Measurements from ENCODE around the gene PRR20B. TPM values are rescaled to one million over a fixed set of nuclear protein-coding genes. Genes with fewer than 3 reads are reported as not detected.
"Not testable (repeated sequence)": the region's sequence is repeated elsewhere in the genome, so short reads cannot be mapped to it uniquely, and the experiment has no call there.

Gene PRR20B
- total RNA-seq (2014; rRNA removed; shearing (Covaris generic)) (not detected in 2 replicates), polyA plus RNA-seq (2016; fragmentation: Nextera tagmentation; extraction: Ambion mirVana) (not detected in 2 replicates)

DNA sequence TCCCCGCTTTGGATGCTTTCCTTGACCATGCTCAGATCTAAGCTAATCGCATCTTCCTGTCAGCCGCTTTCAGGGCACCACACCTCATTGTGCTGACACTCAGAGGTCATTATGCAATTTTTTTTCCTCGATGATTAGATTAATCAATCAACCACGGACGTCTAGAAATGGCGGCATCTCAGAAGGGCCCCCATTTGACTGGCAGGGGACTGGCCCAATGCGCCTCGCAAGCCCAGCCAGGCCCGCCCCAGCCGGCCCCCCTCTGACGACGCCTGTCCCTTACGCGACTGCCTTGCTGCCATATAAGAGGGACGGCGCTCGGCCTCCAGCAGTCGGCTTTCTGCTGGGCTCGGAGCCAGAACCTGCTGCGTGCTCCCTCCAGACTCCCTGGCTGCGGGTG lies at the start of gene PRR20B:
Gene PRR20B (plus strand): TSS at position 301 of the 400 bp plus-strand sequence. CDS start 387 bp downstream, outside the sequence.
- no CpG with 5 or more reads among the region's 22 CpGs for WGBS, 2 experiments (ENCODE audit: low coverage in 1 of 2, low lambda C conversion rate in 2 of 2, missing lambda C conversion rate in 2 of 2)
- not testable (repeated sequence) for H3K4me2 ChIP-seq (ENCODE audit: unreplicated experiment); H3K9ac ChIP-seq

DNA sequence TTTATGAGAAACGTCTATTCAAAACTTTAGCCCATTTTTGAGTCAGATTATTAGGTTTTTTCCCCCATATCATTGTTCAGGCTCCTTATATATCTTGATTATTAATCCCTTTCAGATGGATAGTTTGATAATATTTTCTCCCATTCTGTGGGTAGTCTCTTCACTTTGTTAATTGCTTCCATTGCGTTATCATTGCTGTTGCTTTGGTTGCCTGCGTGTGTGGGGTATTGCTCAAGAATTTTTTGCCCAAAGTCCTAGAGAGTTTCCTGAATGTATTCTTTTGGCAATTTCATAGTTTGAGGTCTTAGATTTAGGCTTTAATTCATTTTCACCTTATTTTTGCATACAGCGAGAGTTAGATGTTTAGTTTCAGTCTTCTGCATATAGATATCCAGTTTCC lies 32.3 kb upstream of the PRR20B start:
- Histone ChIP-seq H3K27me3 (replicated peaks; ENCODE audit: insufficient read depth) (no peaks in the 10 kb centered on the region), H3K4me1 (ENCODE audit: insufficient read depth) (no peaks in the 10 kb centered on the region), H3K79me2 (ENCODE audit: insufficient read depth) (no peaks in the 10 kb centered on the region), H3K27ac (no peak overlapping the region), H3K4me3 (no peak overlapping the region), H3F3A (ENCODE audit: insufficient read depth) (no peaks in the 10 kb centered on the region), H3K9ac (no peak overlapping the region), H4K20me1 (ENCODE audit: insufficient read depth) (no peaks in the 10 kb centered on the region), H3K36me3 (ENCODE audit: low read depth) (no peaks in the 10 kb centered on the region), H2AFZ (no peak overlapping the region), H3K9me2 (ENCODE audit: insufficient read depth) (no peaks in the 10 kb centered on the region), H3K4me2 (ENCODE audit: unreplicated experiment) (no peak overlapping the region), H3K9me3 (ENCODE audit: low read depth) (peaks cover 4% of the 10 kb centered on the region)
- 36 to 46% methylated on average over 4 of the region's 4 CpGs for WGBS, 2 experiments (ENCODE audit: low coverage in 1 of 2, low lambda C conversion rate in 2 of 2, missing lambda C conversion rate in 2 of 2)
- in situ Hi-C loops (cut with MboI), result loop anchor here (25.0 kb wide), 1 partner anchor 97 kb away; no protein-coding TSS in a partner anchor
- no peak for DNase-seq
- no peak for TF ChIP-seq EZH2 (IDR thresholded peaks at IDR 0.05; ENCODE audit: insufficient read depth, poor library complexity, severe bottlenecking)
- no peak for TF ChIP-seq EZH2phosphoT487 (IDR thresholded peaks at IDR 0.05; ENCODE audit: insufficient read depth, low read depth)

More for the DNA sequence above, at the start of gene PRR20B:
- H3K4me3 ChIP-seq; H2AFZ ChIP-seq; H3K36me3 ChIP-seq (ENCODE audit: low read depth); H3F3A ChIP-seq (ENCODE audit: insufficient read depth); H3K27ac ChIP-seq; H3K4me1 ChIP-seq (ENCODE audit: insufficient read depth); H3K27me3 ChIP-seq (replicated peaks; ENCODE audit: insufficient read depth); H3K9me2 ChIP-seq (ENCODE audit: insufficient read depth); in situ Hi-C loops (cut with MboI); H3K79me2 ChIP-seq (ENCODE audit: insufficient read depth); H4K20me1 ChIP-seq (ENCODE audit: insufficient read depth); DNase-seq; H3K9me3 ChIP-seq (ENCODE audit: low read depth): not testable (repeated sequence)

- H3K27me3 ChIP-seq (replicated peaks; ENCODE audit: insufficient read depth), result no peaks in the 10 kb centered on the region
- no peaks in the 10 kb centered on the region for H3K4me1 ChIP-seq (ENCODE audit: insufficient read depth)
- H3K36me3 ChIP-seq (ENCODE audit: low read depth), result no peaks in the 10 kb centered on the region
- no peaks in the 10 kb centered on the region for H4K20me1 ChIP-seq (ENCODE audit: insufficient read depth)
- H3K4me2 ChIP-seq (ENCODE audit: unreplicated experiment), result no peak overlapping the region
- H3K27ac ChIP-seq, result no peak overlapping the region
- H3K9me2 ChIP-seq (ENCODE audit: insufficient read depth), result no peaks in the 10 kb centered on the region
- no peak for TF ChIP-seq EZH2 (IDR thresholded peaks at IDR 0.05; ENCODE audit: insufficient read depth, poor library complexity, severe bottlenecking)
- TF ChIP-seq EZH2phosphoT487 (IDR thresholded peaks at IDR 0.05; ENCODE audit: insufficient read depth, low read depth), result no peak
- no peak overlapping the region for H3K4me3 ChIP-seq
- no peaks in the 10 kb centered on the region for H3K9me3 ChIP-seq (ENCODE audit: low read depth)
- H3K9ac ChIP-seq, result no peak overlapping the region
- in situ Hi-C loops (cut with MboI), result loop anchor here (25.0 kb wide), 1 partner anchor 89 kb away; no protein-coding TSS in a partner anchor
- no peak for DNase-seq
- H3K79me2 ChIP-seq (ENCODE audit: insufficient read depth), result no peaks in the 10 kb centered on the region
- 0 to 3% methylated on average over 1 of the region's 1 CpG for WGBS, 2 experiments (ENCODE audit: low coverage in 1 of 2, low lambda C conversion rate in 2 of 2, missing lambda C conversion rate in 2 of 2)
- H2AFZ ChIP-seq, result no peak overlapping the region
- no peaks in the 10 kb centered on the region for H3F3A ChIP-seq (ENCODE audit: insufficient read depth)
Observed at GRCh38 chr13:57123681-57124080, 23.6 kb upstream of the PRR20B start.

DNA sequence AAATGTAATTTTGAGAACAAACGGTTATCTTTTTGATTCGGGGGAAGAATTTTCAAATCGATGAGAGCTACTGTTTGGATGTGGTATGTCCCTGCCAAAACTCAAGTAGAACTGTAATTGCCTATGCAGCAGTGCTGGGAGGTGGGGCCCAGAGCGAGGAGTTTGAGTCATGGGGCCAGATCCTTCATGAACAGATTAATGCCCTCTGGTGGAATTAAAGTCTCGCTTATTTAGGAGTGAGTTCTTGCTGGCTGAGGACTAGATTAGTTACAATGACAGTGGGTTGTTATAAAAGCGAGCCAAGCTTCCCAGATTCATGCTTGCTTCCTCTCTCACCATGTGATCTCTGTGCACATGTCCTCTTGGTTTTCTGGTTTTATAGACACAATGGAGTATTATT lies 18.4 kb upstream of the PRR20B start:
- Histone ChIP-seq H3K27me3 (replicated peaks; ENCODE audit: insufficient read depth) (no peaks in the 10 kb centered on the region), H3K9me3 (ENCODE audit: low read depth) (no peaks in the 10 kb centered on the region), H3K9me2 (ENCODE audit: insufficient read depth) (no peaks in the 10 kb centered on the region), H4K20me1 (ENCODE audit: insufficient read depth) (no peaks in the 10 kb centered on the region), H3K79me2 (ENCODE audit: insufficient read depth) (no peaks in the 10 kb centered on the region), H3K4me1 (ENCODE audit: insufficient read depth) (no peaks in the 10 kb centered on the region), H3K36me3 (ENCODE audit: low read depth) (no peaks in the 10 kb centered on the region), H3K4me2 (ENCODE audit: unreplicated experiment) (no peak overlapping the region), H2AFZ (no peak overlapping the region), H3K9ac (no peak overlapping the region), H3F3A (ENCODE audit: insufficient read depth) (no peaks in the 10 kb centered on the region), H3K4me3 (no peak overlapping the region), H3K27ac (no peak overlapping the region)
- in situ Hi-C loops (cut with MboI), result no loop called here
- 25 to 26% methylated on average over 6 of the region's 6 CpGs for WGBS, 2 experiments (ENCODE audit: low coverage in 1 of 2, low lambda C conversion rate in 2 of 2, missing lambda C conversion rate in 2 of 2)
- no peak for TF ChIP-seq EZH2 (IDR thresholded peaks at IDR 0.05; ENCODE audit: insufficient read depth, poor library complexity, severe bottlenecking)
- no peak for TF ChIP-seq EZH2phosphoT487 (IDR thresholded peaks at IDR 0.05; ENCODE audit: insufficient read depth, low read depth)
- DNase-seq, result no peak

GRCh38 chr13:57136093-57136492 lies 11.2 kb upstream of the PRR20B start:
- WGBS, 2 experiments (ENCODE audit: low coverage in 1 of 2, low lambda C conversion rate in 2 of 2, missing lambda C conversion rate in 2 of 2), result 5 to 10% methylated on average over 2 of the region's 2 CpGs
- in situ Hi-C loops (cut with MboI), result no loop called here

More at GRCh38 chr13:57136093-57136492, 11.2 kb upstream of the PRR20B start:
- Histone ChIP-seq H3K9me3 (ENCODE audit: low read depth) (no peaks in the 10 kb centered on the region), H3K36me3 (ENCODE audit: low read depth) (no peaks in the 10 kb centered on the region), H2AFZ (no peak overlapping the region), H3K9me2 (ENCODE audit: insufficient read depth) (no peaks in the 10 kb centered on the region), H3K27ac (no peak overlapping the region), H3K4me3 (no peak overlapping the region), H3K27me3 (replicated peaks; ENCODE audit: insufficient read depth) (no peaks in the 10 kb centered on the region), H3K4me1 (ENCODE audit: insufficient read depth) (no peaks in the 10 kb centered on the region), H3K4me2 (ENCODE audit: unreplicated experiment) (no peak overlapping the region), H3K79me2 (ENCODE audit: insufficient read depth) (no peaks in the 10 kb centered on the region), H4K20me1 (ENCODE audit: insufficient read depth) (no peaks in the 10 kb centered on the region), H3F3A (ENCODE audit: insufficient read depth) (no peaks in the 10 kb centered on the region), H3K9ac (no peak overlapping the region)
- no peak for DNase-seq
- TF ChIP-seq EZH2phosphoT487 (IDR thresholded peaks at IDR 0.05; ENCODE audit: insufficient read depth, low read depth) (no peak), EZH2 (IDR thresholded peaks at IDR 0.05; ENCODE audit: insufficient read depth, poor library complexity, severe bottlenecking) (no peak)
